UCSD-AML1 (cell line): ENCODE results near the gene CAD.
"Not testable (repeated sequence)": the region's sequence is repeated elsewhere in the genome, so short reads cannot be mapped to it uniquely, and the experiment has no call there.

Experiments used
- DNase-seq: peaks from one replicate; lab custom pipeline; 2025; ENCODE audit not compliant: unreplicated experiment; lab: John Stamatoyannopoulos, UW

CAD gene

DNA sequence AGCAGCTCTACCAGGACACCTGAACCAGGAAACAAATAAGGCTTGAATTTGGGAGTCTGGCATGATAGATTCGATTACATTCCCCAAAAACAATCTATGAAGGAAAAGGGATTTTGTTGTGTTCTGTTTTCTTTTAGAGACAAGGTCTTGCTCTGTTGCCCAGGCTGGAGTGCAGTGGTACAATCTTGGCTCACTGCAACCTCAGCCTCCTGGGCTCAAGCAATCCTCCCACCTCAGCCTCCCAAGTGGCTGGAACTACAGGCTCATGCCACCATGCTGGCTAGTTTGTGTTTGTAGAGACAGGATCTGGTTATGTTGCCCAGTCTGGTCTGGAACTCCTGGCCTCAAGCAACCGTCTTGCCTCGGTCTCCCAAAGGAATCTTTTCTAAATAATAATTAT, 19.1 kb upstream of the CAD start:
- not testable (repeated sequence) for DNase-seq

DNA sequence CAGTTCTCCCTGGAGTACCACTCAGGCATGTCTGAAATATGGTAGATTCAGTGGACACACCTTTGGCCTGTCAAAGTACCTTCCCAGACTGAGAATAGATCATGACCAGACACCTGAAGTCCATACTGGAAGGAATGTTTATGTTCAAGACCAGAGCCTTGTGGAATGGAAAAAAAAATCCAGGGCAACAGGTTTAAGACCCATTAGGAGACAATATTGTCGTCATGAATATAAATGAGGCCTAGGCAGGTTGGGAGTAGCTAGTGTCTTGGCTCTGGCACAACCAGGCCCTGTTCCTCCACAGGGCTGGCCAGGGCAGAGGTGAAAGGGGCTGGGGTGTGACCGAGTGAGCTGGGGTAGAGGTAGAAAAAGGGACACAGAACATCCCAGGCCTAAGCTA, 18.5 kb upstream of the CAD start:
- DNase-seq: no peak

DNA sequence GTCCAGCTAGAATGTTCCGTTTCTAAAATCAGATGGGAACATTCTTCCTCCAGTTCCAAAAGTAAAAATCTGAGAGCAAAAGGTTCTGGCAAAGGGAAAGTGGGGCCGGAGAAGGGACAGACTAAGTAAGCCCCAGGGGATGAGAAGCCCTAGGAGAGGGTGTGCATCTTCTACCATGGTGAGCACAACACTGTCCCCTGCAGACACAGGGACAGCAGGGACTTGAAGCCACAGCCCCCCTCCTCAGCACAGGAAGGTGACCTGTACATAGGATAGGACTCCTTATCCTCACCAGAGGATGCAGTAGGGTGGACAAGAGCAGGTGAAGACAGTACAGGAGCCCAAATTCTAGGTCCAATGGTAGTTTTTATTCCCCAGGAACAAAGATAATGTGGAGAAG, 17.9 kb upstream of the CAD start:
- DNase-seq: no peak

DNA sequence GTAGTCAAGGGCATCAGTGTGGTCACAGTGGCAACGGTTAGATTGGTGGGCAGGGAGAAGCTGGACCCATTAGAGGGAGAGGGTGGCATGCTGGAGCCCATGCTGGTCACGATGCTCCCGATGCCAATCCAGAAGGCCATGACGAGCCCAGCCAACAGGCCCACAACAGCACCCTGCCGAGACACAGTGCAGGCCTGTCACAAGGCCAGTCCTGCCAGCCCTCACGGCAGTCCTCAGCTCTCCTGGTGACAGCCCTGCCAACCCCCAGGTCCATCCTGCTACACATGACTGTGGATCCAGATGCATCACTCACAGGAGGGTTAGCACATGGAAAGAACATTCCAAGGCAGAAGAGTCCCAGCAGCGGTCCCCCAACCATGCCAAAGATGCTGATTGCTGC, 15.5 kb upstream of the CAD start:
- DNase-seq: no peak

DNA sequence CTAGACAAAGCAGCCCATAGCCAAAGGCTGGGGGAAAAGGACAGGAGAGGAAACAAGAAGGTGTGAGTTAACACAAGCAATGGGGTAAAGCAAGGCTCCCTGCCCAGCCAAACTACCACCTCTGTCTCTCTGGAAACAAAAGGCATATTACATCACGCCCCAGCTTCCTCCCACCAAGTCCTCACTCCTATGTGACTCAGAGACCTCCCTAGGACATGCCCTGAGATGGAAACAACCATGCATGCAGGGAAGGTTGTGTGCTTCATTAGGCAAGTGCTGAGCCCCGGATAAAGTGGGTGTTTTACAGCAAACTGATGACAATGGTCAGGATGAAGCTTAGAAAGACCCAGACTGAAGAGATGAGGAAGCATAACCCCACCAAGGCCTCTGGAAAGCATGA, 14.3 kb upstream of the CAD start:
- DNase-seq: no peak

DNA sequence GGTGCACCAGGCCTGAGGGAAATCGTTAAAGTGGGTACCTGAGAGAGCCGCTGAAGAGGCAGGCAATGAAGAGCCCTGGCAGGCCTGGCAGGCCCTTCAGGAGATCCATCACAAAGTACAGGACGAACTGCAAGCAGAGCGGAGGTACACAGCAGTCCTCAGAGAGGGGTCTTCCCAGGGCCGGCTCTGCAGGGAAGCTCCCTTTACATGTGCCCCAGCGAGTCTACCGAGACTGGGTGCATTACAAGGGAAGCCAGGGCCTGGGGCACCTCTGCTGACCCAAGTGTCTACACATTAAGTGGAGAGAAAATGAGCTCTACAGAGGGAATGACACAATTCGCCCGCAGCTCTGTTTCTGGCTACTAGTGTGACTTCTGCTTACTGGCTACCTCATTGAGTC, 13.4 kb upstream of the CAD start:
- DNase-seq: no peak

DNA sequence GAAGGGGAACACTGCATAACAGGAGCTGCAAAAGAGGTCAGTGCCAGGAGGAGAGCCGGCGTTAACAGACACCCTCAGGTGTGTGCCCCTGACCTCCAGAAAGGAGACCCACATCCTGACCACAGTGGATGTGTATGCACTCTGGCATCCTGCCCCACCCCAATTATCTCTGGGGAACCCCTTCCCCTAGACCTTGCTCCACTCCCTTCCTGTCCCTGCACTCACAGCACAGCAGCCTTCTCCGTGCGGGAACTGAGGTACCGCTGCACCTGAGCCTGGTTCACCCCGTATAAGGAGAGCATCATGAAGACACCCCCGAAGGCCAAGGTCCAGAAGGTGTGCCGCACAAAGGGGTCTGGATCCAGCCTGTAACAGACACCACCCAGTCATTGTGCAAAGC, 12.6 kb upstream of the CAD start:
- no peak for DNase-seq

DNA sequence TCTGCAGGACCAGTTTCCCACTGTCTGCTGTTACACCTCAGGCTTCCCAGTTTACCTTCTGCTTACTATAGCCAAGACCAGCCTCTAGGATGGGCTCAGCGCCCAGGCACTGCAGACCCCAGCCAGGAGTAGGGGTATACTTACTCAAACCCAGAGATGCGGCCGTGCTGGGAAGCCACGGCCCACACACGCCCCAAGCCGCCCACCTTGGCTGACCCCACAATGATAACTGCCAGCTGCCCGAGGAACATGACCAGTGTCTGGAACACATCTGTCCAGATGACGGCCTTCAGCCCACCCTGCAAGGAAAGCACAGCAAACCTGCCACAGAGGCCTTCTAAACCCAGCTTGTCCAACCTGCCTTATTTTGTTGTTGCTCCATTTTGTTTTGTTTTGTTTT, 12.0 kb upstream of the CAD start:
- DNase-seq: no peak

DNA sequence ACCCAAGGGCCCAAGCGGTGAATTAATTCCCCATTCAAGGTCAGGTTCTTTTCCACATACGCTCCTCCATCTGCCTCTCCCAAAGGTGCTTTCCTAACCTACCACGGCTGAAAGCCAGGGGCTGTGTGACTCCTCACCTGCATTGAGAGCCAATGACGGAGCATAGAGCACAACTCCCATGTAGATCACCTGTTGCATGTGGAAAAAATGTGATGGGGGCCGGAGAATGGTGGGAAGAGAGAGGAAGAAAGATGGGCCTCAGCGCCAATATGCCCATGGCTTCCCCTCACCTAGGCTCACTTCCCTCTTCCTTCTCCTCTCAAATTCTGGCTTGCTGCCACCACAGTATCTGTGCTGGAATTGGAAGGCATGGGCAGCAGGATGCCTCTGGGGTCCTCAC, 10.8 kb upstream of the CAD start:
- no peak for DNase-seq

DNA sequence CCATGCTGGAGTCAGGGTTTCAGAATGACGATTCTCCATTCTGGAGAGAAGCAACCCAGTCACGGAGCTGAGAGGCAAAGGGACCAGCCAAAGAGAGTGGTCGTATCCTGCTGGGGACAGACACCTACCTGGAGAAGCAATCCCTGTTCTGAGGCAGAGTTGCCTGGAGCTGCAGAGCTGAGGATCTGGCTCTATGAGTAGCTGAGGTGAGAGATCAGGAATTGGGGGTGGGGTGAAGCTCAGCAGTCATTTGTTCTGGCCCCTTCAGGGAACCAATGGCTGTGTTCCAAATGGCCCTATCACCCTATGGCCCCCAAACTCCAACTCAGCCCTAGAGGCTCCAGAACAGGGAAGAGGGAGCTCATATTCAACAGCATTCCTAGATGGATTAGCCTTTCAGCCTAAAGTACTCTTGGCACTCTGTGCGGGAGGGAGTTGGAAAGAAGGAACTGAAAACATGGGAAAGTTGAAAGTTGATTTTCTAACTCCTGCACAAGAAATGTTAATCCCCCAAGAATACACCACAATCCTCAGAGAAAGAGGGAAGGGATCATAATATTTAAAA, 8.6 kb upstream of the CAD start:
- DNase-seq: no peak

DNA sequence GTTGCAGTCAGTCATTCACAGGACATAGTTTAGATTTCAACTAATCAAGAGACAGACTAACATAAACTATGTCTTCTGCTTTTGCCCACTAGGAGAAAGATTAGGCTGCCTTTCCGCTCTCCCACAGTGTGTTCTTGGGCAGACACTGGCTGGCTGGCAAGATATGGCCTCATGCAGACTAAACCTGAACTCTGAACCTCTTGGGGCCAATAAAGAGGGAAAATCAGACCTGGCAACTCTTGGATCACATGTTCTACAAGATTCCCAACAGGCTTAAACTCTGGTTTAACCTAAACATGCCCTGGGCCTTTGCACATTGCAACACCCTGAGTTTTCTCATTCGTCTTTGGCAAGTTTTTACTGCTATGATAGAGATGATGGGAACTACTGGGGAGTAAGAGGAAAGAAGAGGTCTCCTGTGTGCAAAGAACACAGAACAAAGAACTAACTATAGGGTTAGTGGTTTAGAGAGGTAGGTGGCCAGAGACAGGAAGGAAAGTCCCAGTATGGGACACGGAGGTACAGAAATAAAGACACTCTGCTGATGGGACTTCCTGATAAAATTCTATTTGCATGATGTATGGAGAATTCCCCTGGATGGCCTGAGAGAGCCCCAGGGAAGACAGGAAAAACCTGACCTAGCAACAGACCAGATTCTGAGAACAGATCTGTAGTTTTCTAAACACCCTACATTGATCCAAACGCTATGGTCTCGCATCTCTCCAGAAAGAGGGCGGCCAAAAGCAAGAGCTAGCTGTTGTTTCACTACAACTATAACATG, 7.4 kb upstream of the CAD start:
- no peak for DNase-seq

DNA sequence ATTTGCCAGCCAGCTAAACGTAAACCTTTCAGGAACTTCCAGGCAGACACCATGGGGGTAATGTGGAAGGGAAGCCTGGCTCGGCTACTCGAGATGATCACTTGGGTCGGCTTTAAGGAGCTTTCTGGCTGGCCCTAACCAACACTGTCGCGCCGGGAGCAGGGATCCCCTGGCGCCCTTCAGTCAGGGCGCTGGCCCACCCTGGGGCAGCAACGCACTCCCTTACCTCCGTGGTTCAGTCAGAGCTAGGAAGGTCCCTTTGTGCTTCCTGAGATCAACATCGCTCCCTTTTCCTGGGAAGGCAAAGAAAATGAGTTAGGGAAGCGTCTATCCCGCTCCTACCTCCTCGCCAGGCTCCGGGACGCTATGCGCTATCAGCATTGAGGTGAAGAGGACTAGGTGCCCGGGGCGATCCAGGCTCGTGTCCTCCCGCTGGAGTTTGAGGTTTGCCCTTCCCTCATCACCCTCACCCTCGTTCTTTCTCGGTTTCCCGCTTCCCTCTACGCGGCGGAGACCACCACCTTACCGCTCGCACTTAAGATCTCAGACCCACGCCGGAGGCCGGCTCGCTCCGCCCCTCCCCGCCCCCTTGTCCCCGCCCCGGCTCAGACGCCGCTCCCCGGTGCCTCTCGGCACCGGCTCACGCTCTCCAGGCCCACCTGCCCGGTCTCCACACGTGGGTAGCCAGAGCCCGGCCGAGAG, 5.8 kb upstream of the CAD start:
- DNase-seq: no peak

DNA sequence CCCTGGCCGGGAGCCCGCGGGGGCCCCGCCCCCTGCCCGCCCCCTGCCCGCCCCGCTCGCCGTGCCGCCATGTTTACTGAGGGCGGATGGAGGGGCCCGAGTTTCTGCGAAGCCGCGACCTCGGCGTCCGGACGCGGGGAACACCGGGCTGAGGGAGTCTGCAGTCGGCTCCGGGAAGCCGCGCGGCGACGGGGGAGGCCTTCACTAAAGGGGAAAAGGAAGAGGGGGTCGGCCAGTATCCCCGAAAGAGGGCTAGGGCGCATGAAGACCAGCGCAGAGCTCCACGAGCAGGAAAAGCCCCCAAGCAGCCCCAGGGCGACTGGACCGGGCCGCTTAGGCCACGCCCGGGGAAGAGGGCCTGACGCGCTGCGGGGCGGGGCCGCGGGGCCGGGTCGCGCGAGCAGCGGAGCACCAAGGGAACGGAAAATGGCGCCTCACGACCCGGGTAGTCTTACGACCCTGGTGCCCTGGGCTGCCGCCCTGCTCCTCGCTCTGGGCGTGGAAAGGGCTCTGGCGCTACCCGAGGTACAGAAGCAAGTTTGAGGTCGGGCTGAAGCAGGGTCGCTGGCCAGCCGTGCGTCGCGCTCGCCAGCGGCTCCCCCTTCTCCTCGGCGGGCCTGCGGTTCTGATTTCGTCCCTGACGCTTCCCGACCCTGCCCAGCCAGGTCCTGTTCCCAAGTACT, 5.1 kb upstream of the CAD start, which contains the start of the genes ATRAID and SLC5A6:
ATRAID (plus strand) TSS at position 99 of the 683 bp plus-strand sequence; CDS start at position 427, 328 bp downstream.
SLC5A6 (minus strand) TSS at position 326 of the 683 bp plus-strand sequence. CDS start 4,618 bp downstream, outside the sequence.
- peak; percentile 93 for DNase-seq

DNA sequence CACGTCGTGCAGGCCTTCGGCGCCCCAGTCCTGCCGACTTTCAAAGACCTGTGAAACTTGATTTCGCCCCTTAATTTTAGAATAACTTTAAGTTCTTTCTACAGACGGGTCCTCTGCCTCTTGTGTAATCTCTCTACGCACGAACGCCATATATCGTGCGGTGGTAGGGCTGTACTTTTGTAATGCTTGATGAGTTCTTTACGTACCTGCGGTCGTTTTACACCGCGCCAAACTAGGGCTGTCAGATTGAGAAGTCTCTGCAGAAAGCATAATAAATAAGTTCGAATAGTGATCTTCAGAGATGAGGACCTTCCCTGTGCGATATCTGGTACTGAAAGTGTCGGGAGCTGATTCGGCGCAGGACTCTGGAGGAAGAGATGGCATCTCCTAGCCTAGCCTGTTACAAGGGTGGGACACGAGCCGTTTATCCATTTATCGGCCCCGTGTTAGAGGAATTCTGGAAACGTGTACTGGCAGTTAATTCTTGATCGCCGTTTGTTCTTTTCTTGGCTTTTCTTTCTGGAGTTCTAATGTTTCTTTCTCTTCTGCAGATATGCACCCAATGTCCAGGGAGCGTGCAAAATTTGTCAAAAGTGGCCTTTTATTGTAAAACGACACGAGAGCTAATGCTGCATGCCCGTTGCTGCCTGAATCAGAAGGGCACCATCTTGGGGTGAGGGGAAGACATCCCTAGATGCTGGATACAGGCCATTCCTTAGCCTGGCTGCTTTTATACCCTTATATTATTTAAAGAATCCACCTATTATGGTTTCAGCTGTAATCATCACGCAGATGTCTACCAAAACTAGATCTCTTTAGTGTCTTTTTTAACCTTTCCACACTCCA, 4.3 kb upstream of the CAD start:
- DNase-seq: no peak

DNA sequence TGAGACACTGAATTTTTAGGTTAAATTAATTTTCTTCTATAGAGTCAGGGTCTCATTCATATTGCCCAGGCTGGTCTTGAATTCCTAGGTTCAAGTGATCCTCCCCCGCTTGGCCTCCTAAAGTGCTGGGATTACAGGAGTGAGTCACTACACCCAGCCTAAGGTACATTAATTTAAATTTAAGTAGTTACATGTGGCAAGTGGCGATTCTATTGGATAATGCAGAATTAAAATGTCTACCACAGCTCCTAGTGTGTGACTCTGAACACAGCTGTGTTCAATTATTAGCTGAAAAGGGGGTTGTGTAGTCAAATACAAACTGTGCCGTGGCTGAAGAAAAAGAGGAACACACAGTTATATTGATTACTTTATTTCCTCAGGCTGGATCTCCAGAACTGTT, 2.2 kb upstream of the CAD start:
- no peak for DNase-seq

DNA sequence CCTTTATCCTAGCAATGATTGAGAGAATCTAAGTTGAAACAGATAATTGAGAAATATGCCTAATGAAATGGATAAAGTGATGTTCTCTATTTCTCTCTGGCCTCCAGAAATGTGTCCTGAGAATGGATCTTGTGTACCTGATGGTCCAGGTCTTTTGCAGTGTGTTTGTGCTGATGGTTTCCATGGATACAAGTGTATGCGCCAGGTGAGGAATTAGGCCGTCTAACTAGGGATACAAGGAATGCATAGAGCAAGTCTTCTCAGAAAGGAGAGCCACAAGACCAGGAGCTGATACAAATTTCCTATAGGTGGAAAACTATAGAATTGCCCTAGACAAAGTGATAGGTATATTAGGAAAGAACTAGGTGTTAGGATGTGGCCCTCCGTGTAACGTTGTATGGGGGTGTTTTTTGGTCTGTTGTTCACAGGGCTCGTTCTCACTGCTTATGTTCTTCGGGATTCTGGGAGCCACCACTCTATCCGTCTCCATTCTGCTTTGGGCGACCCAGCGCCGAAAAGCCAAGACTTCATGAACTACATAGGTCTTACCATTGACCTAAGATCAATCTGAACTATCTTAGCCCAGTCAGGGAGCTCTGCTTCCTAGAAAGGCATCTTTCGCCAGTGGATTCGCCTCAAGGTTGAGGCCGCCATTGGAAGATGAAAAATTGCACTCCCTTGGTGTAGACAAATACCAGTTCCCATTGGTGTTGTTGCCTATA, 592 bp upstream of the CAD start:
- DNase-seq: no peak

DNA sequence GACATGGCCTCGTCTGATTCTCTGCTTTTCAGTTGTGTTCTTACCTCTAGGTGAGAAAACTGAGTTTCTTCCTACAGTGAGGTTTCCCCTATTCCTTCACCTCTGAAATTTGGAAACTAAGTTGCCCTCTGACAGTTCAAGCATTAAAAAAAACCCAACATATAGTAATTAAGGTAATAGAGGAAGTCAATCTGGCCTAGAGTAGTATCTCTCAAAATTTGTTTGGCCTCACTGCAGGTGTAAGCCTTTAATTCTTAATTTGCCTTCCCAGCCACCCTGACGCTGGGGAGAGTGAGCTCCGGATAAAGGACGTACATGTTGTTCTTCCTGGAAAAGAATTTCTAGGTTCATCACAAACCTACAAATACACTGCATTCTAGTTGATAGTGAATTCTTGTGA, 1.4 kb downstream of the CAD start:
- no peak for DNase-seq

DNA sequence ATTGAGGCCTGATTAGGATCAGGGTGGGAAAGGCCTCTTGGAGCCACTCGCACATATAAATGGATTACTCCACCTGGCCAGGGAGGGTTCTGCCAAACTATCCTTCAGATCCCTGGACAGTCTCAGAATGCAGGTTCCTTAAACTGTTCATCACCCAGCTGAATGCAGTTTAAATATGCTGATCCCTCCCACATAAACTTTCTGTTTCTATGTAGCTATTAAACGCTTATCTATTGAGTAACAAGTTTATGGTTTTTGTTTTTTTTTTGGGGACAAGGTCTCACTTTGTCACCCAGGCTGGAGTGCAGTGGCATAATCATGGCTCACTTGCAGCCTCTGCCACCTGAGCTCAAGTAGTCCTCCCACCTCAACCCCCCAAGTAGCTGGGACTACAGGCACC, 1.9 kb downstream of the CAD start:
- no peak for DNase-seq

DNA sequence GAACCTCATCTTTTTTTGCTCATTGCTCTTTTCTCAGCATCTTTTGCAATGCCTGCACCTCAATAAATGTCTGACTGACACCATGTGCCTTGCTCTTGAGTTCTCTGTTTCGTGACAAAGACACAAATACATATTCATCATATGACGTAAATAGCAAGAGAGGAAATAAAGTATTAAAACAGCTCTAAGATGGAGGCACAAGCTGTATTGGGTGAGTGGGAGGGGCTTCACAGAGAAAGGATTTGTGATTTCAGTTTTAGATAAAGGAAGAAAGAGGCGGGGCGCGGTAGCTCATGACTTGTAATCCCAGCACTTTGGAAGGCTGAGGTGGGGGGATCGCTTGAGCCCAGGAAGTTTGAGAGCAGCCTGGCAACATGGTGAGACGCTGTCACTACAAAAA, 2.9 kb downstream of the CAD start:
- no peak for DNase-seq

DNA sequence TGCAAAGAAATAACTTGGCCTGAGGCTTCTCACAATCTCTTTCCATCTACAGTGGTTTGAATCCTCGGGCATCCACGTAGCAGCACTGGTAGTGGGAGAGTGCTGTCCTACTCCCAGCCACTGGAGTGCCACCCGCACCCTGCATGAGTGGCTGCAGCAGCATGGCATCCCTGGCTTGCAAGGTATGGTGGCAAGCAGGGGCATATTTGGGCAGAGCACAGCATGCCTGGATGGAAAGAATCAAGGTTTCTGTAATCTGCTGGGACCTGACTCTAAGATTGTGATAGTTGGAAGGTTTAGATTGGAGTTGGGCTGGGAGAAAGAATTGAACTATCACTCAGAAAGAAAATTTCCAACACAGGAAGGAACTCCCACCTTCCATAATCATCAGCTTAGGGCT, 4.0 kb downstream of the CAD start:
- no peak for DNase-seq
